Activated T-cell treated with anti-CD3 and anti-CD28 coated beads, Interleukin-2, amount 50 U/mL, for 72 hours (primary cell): ENCODE results near the gene SMC5. TPM values are rescaled to one million over a fixed set of nuclear protein-coding genes. Genes with fewer than 3 reads are reported as not detected.

Source experiments
- ATAC-seq, 2 donors: fragments of 150-1000 bp; cut with Tn5 transposase; replicated peaks in 1 of 2; 2 replicates each; pipeline ENCODE4 v1.10.0; 2021; ENCODE audit warnings: moderate library complexity in 2 of 2, mild to moderate bottlenecking in 1 of 2
- DNase-seq, 2 donors: peaks; one replicate each; pipeline ENCODE4 v3.0.0; 2021 to 2022; ENCODE audit warnings: mixed read lengths in 1 of 2
- H3K27ac Mint-ChIP-seq: one replicate; pipeline ENCODE4 v1.8.0; 2022; ENCODE audit warnings: mild to moderate bottlenecking, moderate library complexity, mixed read lengths
- H3K27me3 Mint-ChIP-seq: one replicate; pipeline ENCODE4 v1.8.0; 2022; ENCODE audit warnings: low read depth, mixed read lengths
- H3K36me3 Mint-ChIP-seq, 2 donors: one replicate each; pipeline ENCODE4 v1.8.0; 2022; ENCODE audit warnings: mixed read lengths in 2 of 2, mild to moderate bottlenecking in 1 of 2; ENCODE audit not compliant: insufficient read depth in 2 of 2
- H3K4me1 Mint-ChIP-seq: one replicate; pipeline ENCODE4 v1.8.0; 2022; ENCODE audit warnings: low read depth, mixed read lengths
- H3K4me3 Mint-ChIP-seq, 2 donors: one replicate each; pipeline ENCODE4 v1.8.0; 2022; ENCODE audit warnings: mild to moderate bottlenecking in 2 of 2, mixed read lengths in 2 of 2, moderate library complexity in 2 of 2
- H3K9me3 Mint-ChIP-seq, 2 donors: one replicate each; pipeline ENCODE4 v1.8.0; 2022; ENCODE audit warnings: mixed read lengths in 2 of 2
- total RNA-seq, 2 donors: library from RNA; stranded (reverse); gene quantifications; one replicate each; pipeline ENCODE4 v1.2.3, GENCODE V29; 2022

The SMC5 gene
- total RNA-seq, 2 donors from 2014 or later: 33.9 to 38.6 TPM

GRCh38 chr9:70340572-70340971, 81.8 kb downstream of the SMC5 start:
- H3K9me3 Mint-ChIP-seq: peaks cover 0 to 3% of the 10 kb centered on the region in 2 donors
- ATAC-seq: no peak
- H3K4me3 Mint-ChIP-seq: no peak overlapping the region
- no peak overlapping the region for H3K27ac Mint-ChIP-seq
- peaks cover 4% of the 10 kb centered on the region for H3K4me1 Mint-ChIP-seq
- no peak for DNase-seq
- H3K36me3 Mint-ChIP-seq: peaks cover 4 to 6% of the 10 kb centered on the region in 2 donors
- H3K27me3 Mint-ChIP-seq: no peaks in the 10 kb centered on the region

DNA sequence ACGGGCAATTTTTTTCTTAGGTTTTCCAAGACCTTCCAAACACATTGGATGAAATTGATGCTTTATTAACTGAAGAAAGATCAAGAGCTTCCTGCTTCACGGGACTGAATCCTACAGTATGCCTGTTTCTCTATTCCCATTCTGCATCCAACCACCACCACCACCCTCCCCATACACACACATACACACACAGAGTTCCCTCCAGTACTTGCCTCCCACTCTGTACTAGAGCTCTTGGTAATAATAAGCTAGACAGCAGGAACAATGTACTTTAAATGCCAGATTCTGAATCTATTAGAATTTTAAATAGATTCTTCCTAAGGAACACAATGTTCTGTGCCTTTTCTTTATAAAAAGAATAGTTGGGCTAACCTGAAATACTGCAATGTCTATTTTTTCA, 88.3 kb downstream of the SMC5 start:
- peaks cover 4% of the 10 kb centered on the region for H3K4me1 Mint-ChIP-seq
- H3K27ac Mint-ChIP-seq: no peak overlapping the region

GRCh38 chr9:70352356-70352755, 93.6 kb downstream of the SMC5 start:
- Mint-ChIP-seq H3K9me3 (no peaks in the 10 kb centered on the region), H3K27ac (no peak overlapping the region), H3K36me3 (peaks cover 1 to 4% of the 10 kb centered on the region in 2 donors), H3K4me1 (peaks cover 4% of the 10 kb centered on the region), H3K4me3 (no peak overlapping the region), H3K27me3 (no peaks in the 10 kb centered on the region)
- DNase-seq (no peak), ATAC-seq (no peak)

More for the DNA sequence above, 88.3 kb downstream of the SMC5 start:
- Mint-ChIP-seq H3K4me3 (no peak overlapping the region), H3K36me3 (peaks cover 0 to 10% of the 10 kb centered on the region in 2 donors), H3K9me3 (no peaks in the 10 kb centered on the region), H3K27me3 (no peaks in the 10 kb centered on the region)
- DNase-seq (no peak), ATAC-seq (no peak)

DNA sequence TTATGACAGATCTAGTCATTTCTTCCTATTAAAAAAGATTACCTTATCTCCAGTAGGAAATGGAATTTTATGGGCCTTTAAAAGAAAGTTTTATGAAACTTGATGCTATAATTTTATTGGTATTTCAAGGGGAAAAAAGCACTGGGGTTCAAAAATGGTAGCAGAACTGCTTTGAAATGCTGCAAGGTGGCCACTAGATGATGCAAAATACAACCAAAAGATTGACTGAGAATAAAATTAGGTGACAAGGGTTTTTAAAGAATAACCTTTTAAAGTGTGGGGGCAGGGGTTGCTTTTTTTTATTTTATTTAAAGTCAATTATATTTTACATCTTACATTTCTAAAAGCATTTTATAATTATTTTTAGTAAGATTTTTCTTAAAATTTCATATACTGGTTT, 94.0 kb downstream of the SMC5 start:
- ATAC-seq (no peak), DNase-seq (no peak)
- Mint-ChIP-seq H3K9me3 (no peaks in the 10 kb centered on the region), H3K27ac (peak overlapping the region; percentile 80), H3K27me3 (no peaks in the 10 kb centered on the region), H3K4me3 (no peak overlapping the region), H3K4me1 (peaks cover 4% of the 10 kb centered on the region), H3K36me3 (peaks cover 1 to 3% of the 10 kb centered on the region in 2 donors)

DNA sequence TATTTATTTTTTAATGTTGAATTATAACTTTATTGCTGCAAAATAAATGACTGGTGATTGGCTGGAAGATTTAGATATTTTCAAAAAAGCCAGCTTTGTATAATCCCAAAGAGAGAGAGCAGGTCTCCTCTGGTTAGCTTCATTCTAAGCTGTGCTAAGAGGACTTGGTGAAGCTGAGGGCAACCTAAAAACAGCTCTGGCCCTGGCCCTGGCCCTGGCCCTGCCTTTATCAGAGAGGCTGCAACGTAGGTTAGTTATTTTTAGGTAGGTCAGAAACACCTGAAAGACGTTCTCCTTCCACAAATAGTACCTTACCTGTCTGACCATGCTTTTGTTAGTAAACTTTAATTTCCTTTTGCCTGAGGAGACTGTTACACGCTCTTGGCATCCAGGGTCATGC, 97.0 kb downstream of the SMC5 start:
- peaks cover 4% of the 10 kb centered on the region for H3K4me1 Mint-ChIP-seq
- no peak overlapping the region for H3K27ac Mint-ChIP-seq
- no peaks in the 10 kb centered on the region for H3K27me3 Mint-ChIP-seq
- no peak for ATAC-seq
- no peak for DNase-seq
- no peaks in the 10 kb centered on the region for H3K9me3 Mint-ChIP-seq
- H3K36me3 Mint-ChIP-seq: peaks cover 1 to 3% of the 10 kb centered on the region in 2 donors
- no peak overlapping the region for H3K4me3 Mint-ChIP-seq

GRCh38 chr9:70362952-70363351, 104.2 kb downstream of the SMC5 start:
- Mint-ChIP-seq H3K36me3 (peaks cover 1 to 2% of the 10 kb centered on the region in 2 donors), H3K27me3 (no peaks in the 10 kb centered on the region), H3K9me3 (no peaks in the 10 kb centered on the region), H3K4me1 (no peaks in the 10 kb centered on the region), H3K27ac (no peak overlapping the region), H3K4me3 (no peak overlapping the region)
- DNase-seq (no peak), ATAC-seq (no peak)

DNA sequence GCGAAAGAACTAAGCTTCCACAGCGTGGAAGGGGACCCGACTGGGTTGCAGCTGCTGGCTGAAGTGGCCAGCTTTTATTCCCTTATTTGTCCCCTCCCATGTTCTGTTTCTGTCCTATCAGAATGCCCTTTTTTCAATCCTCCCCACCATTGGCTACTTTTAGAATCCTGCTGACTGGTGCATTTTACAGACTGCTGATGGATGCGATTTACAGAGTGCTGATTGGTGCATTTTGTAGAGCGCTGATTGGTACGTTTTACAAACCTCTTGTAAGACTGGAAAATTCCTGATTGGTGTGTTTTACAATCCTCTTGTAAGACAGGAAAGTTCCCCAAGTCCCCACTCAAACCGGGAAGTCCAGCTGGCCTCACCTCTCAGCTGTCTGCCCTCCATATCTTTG, 105.0 kb downstream of the SMC5 start:
- Mint-ChIP-seq H3K4me3 (no peak overlapping the region), H3K27ac (no peak overlapping the region), H3K4me1 (no peaks in the 10 kb centered on the region), H3K36me3 (peaks cover 1 to 2% of the 10 kb centered on the region in 2 donors), H3K9me3 (no peaks in the 10 kb centered on the region), H3K27me3 (no peaks in the 10 kb centered on the region)
- ATAC-seq: no peak
- DNase-seq: no peak

DNA sequence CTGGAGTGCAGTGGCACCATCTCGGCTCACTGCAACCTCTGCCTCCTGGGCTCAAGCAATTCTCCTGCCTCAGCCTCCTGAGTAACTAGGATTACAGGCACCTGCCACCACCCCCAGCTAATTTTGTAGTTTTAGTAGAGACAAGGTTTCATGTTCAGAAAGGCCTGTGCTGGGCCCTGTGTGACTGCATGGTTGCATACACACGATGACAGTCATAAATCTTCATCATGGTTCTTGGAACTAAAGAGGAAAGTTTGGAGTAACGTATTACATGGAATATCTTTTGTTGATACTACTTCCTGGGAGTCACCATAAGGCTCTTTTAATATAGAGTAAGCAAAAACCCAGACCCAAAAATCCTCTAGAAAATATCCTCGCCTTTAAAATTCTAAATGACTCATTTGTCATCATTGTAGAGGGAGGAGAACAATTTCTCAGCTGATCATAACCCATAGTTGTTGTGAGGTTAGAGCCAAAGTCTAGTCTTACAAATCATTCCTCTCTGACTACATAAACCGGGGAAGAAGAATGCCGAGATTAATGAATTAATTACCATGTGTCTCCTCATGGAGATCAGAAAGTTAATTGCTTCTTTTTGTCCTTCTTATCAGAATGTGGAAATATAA, 108.6 kb downstream of the SMC5 start:
- DNase-seq (no peak), ATAC-seq (no peak)
- no peaks in the 10 kb centered on the region for H3K27me3 Mint-ChIP-seq

GRCh38 chr9:70374962-70375618, 116.3 kb downstream of the SMC5 start:
- Mint-ChIP-seq H3K36me3 (no peaks in the 10 kb centered on the region), H3K27ac (no peak overlapping the region), H3K27me3 (no peaks in the 10 kb centered on the region), H3K4me1 (no peaks in the 10 kb centered on the region), H3K9me3 (no peaks in the 10 kb centered on the region), H3K4me3 (no peak overlapping the region)
- ATAC-seq (no peak), DNase-seq (no peak)

More for the DNA sequence above, 108.6 kb downstream of the SMC5 start:
- Mint-ChIP-seq H3K36me3 (peaks cover 1 to 2% of the 10 kb centered on the region in 2 donors), H3K9me3 (no peaks in the 10 kb centered on the region), H3K4me1 (no peaks in the 10 kb centered on the region), H3K27ac (no peak overlapping the region), H3K4me3 (no peak overlapping the region)

DNA sequence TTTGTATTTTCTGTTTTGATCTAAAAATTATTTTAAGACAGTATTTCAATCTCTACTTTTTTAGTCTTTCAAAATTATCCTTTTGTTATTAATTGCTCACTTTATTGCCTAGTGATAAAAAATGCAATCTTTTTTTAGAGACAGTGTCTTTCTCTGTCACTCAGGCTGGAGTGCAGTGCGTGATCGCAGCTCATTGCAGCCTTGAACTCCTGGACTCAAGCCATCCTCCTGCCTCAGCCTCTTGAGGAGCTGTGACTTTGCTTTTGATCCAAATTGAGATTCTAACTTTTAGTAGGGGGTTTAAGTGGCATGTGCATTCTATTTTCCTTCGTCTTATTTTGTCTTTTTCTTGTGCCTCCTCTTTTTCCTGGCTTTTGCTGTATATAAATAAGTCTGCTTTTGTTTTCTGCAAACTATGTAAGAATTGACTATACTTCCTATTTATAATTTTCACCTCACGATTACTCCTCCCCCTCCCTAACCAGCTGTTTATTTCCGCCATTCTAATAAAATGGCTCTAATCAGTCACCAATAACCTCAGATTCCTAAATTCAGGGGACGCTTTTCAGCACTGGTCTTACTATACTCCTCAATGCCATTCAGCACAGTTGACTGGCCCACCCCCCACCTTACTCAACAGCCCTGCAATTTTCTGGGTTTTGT, 123.4 kb downstream of the SMC5 start:
- H3K36me3 Mint-ChIP-seq: peaks cover 2 to 8% of the 10 kb centered on the region in 2 donors
- H3K4me1 Mint-ChIP-seq: peaks cover 5% of the 10 kb centered on the region
- ATAC-seq (no peak), DNase-seq (no peak)
- no peaks in the 10 kb centered on the region for H3K27me3 Mint-ChIP-seq
- H3K4me3 Mint-ChIP-seq: no peak overlapping the region
- no peaks in the 10 kb centered on the region for H3K9me3 Mint-ChIP-seq
- no peak overlapping the region for H3K27ac Mint-ChIP-seq

DNA sequence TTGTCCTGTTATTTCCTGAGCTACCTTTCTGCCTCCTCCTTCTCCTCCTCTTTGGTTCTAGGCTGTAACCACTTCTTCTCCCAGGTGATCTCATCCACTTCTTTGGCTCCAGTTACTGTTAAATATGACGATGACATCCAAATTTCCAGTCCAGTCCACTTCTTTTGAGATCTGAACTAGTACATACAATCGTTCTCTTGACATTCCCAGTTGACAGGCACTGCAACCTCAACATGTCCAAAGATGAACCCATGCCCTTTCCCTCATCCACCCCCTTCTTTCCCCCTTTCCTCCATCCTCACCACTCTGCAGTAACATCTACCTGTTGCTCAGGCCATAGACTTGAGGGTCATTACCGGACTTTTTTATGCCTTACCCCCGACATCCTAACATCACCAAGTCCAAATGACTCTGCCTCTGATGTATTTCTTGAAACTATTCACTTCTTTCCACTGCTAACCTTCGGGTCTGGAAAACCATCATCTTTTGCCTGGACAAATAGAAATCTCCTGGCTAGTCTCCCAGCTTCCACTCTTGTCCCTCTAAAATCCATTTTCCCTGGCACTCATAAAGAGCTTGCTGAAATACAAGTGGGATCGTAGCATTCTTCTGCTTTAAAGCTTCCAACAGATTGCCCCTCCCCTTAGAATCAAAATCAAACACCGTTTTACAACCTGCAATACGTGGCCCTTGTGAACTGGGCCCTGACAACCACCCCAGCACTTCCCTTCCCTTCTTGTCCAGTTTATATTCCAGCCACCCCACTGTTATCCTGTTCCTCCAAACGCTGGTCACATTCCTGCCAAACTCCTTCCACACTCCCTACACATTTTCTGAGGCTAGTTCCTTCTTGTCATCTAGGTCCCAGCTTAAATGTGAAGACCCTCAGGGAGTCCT, 124.2 kb downstream of the SMC5 start:
- no peak overlapping the region for H3K4me3 Mint-ChIP-seq
- H3K27me3 Mint-ChIP-seq: no peaks in the 10 kb centered on the region
- no peak for ATAC-seq
- H3K4me1 Mint-ChIP-seq: peaks cover 11% of the 10 kb centered on the region
- H3K27ac Mint-ChIP-seq: no peak overlapping the region
- DNase-seq: no peak
- H3K36me3 Mint-ChIP-seq: peaks cover 2 to 10% of the 10 kb centered on the region in 2 donors
- no peaks in the 10 kb centered on the region for H3K9me3 Mint-ChIP-seq

GRCh38 chr9:70385426-70385825, 126.6 kb downstream of the SMC5 start:
- Mint-ChIP-seq H3K4me1 (peaks cover 28% of the 10 kb centered on the region), H3K27me3 (no peaks in the 10 kb centered on the region), H3K4me3 (no peak overlapping the region), H3K27ac (no peak overlapping the region), H3K9me3 (no peaks in the 10 kb centered on the region), H3K36me3 (peaks cover 2 to 10% of the 10 kb centered on the region in 2 donors)
- DNase-seq: no peak
- no peak for ATAC-seq

DNA sequence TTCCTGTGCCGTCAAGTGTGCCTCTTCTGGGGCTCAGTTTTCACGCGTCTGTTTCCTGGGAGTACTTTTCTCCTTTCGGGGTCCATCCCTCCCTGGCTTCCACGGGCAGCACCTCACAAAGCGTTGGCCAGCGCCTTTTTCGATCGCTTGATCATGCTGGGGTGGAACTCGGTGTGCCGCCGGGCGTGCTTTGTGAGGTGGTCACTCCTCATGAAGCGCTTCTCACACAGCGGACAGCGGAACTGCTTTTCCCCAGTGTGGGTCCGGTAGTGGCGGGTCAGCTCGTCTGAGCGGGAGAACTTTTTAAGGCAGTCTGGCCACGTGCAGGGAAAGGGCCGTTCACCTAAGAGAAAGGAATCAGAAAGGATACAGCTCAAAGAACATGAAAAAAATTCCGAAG, 128.9 kb downstream of the SMC5 start:
- no peak for DNase-seq
- peaks cover 51% of the 10 kb centered on the region for H3K4me1 Mint-ChIP-seq
- H3K4me3 Mint-ChIP-seq: no peak overlapping the region
- peaks cover 2 to 10% of the 10 kb centered on the region in 2 donors for H3K36me3 Mint-ChIP-seq
- H3K27me3 Mint-ChIP-seq: no peaks in the 10 kb centered on the region
- ATAC-seq: no peak
- no peaks in the 10 kb centered on the region for H3K9me3 Mint-ChIP-seq
- H3K27ac Mint-ChIP-seq: no peak overlapping the region
